Stimulated activated memory B cell treated with anti-CD40 and anti-IgM and Interleukin-4, amounts not matched to agents 10 μg/mL and 1 μg/mL and 100 μg/mL, for 72 hours (primary cell): ENCODE measurements around the gene GPR35.

Experiments used
- ATAC-seq: fragments of 150-1000 bp; cut with Tn5 transposase; 2 replicates; pipeline ENCODE4 v1.10.0; 2021
- H3K27ac Mint-ChIP-seq: one replicate; pipeline ENCODE4 v1.8.0; 2022; ENCODE audit warnings: mild to moderate bottlenecking, mixed read lengths
- H3K27me3 Mint-ChIP-seq: one replicate; pipeline ENCODE4 v1.8.0; 2022; ENCODE audit warnings: mixed read lengths
- H3K36me3 Mint-ChIP-seq: one replicate; pipeline ENCODE4 v1.8.0; 2022; ENCODE audit warnings: mixed read lengths
- H3K4me1 Mint-ChIP-seq: one replicate; pipeline ENCODE4 v1.8.0; 2022; ENCODE audit warnings: mixed read lengths
- H3K4me3 Mint-ChIP-seq: one replicate; pipeline ENCODE4 v1.8.0; 2022; ENCODE audit warnings: mild to moderate bottlenecking, moderate library complexity, mixed read lengths
- H3K9me3 Mint-ChIP-seq: one replicate; pipeline ENCODE4 v1.8.0; 2022; ENCODE audit warnings: mixed read lengths

The GPR35 gene

GRCh38 chr2:240635121-240635997, 10.1 kb downstream of the GPR35 start:
- Mint-ChIP-seq H3K4me3 (no peak overlapping the region), H3K36me3 (peaks cover 18% of the 10 kb centered on the region), H3K4me1 (no peaks in the 10 kb centered on the region), H3K9me3 (peaks cover 20% of the 10 kb centered on the region), H3K27me3 (peaks cover 24% of the 10 kb centered on the region), H3K27ac (no peak overlapping the region)
- ATAC-seq, result peak; percentile 17

- Mint-ChIP-seq H3K27me3 (peaks cover 24% of the 10 kb centered on the region), H3K4me3 (no peak overlapping the region), H3K36me3 (peaks cover 12% of the 10 kb centered on the region), H3K9me3 (peaks cover 20% of the 10 kb centered on the region), H3K4me1 (no peaks in the 10 kb centered on the region), H3K27ac (no peak overlapping the region)
- peak; percentile 6 for ATAC-seq
Measured at GRCh38 chr2:240635998-240636547, 10.8 kb downstream of the GPR35 start.

GRCh38 chr2:240636563-240637115, 11.4 kb downstream of the GPR35 start:
- Mint-ChIP-seq H3K9me3 (peaks cover 20% of the 10 kb centered on the region), H3K4me1 (no peaks in the 10 kb centered on the region), H3K27me3 (peaks cover 24% of the 10 kb centered on the region), H3K36me3 (peaks cover 10% of the 10 kb centered on the region), H3K27ac (no peak overlapping the region), H3K4me3 (no peak overlapping the region)
- peak; percentile 21 for ATAC-seq

- Mint-ChIP-seq H3K27me3 (peaks cover 24% of the 10 kb centered on the region), H3K36me3 (peaks cover 3% of the 10 kb centered on the region), H3K9me3 (peaks cover 20% of the 10 kb centered on the region), H3K4me3 (no peak overlapping the region), H3K27ac (no peak overlapping the region), H3K4me1 (no peaks in the 10 kb centered on the region)
- ATAC-seq, result no peak
Measured at GRCh38 chr2:240637116-240637900, 12.0 kb downstream of the GPR35 start.

GRCh38 chr2:240637901-240638345, 12.6 kb downstream of the GPR35 start:
- no peaks in the 10 kb centered on the region for H3K36me3 Mint-ChIP-seq
- no peak for ATAC-seq
- H3K4me1 Mint-ChIP-seq, result no peaks in the 10 kb centered on the region
- H3K27me3 Mint-ChIP-seq, result peaks cover 24% of the 10 kb centered on the region
- H3K27ac Mint-ChIP-seq, result no peak overlapping the region
- H3K9me3 Mint-ChIP-seq, result peaks cover 16% of the 10 kb centered on the region
- no peak overlapping the region for H3K4me3 Mint-ChIP-seq

GRCh38 chr2:240638512-240639160, 13.4 kb downstream of the GPR35 start:
- Mint-ChIP-seq H3K27ac (no peak overlapping the region), H3K27me3 (peaks cover 24% of the 10 kb centered on the region)

GRCh38 chr2:240639566-240639965, 14.3 kb downstream of the GPR35 start:
- peaks cover 7% of the 10 kb centered on the region for H3K9me3 Mint-ChIP-seq
- no peaks in the 10 kb centered on the region for H3K4me1 Mint-ChIP-seq
- no peak for ATAC-seq

More at GRCh38 chr2:240638512-240639160, 13.4 kb downstream of the GPR35 start:
- H3K36me3 Mint-ChIP-seq, result no peaks in the 10 kb centered on the region
- no peak for ATAC-seq
- H3K9me3 Mint-ChIP-seq, result peaks cover 8% of the 10 kb centered on the region
- H3K4me3 Mint-ChIP-seq, result no peak overlapping the region
- no peaks in the 10 kb centered on the region for H3K4me1 Mint-ChIP-seq

GRCh38 chr2:240640939-240641338, 15.7 kb downstream of the GPR35 start:
- no peaks in the 10 kb centered on the region for H3K36me3 Mint-ChIP-seq
- H3K27me3 Mint-ChIP-seq, result peaks cover 42% of the 10 kb centered on the region
- ATAC-seq, result no peak
- H3K4me3 Mint-ChIP-seq, result no peak overlapping the region
- no peak overlapping the region for H3K27ac Mint-ChIP-seq
- H3K4me1 Mint-ChIP-seq, result peaks cover under 1% of the 10 kb centered on the region
- H3K9me3 Mint-ChIP-seq, result peaks cover 3% of the 10 kb centered on the region

More at GRCh38 chr2:240639566-240639965, 14.3 kb downstream of the GPR35 start:
- Mint-ChIP-seq H3K27ac (no peak overlapping the region), H3K36me3 (no peaks in the 10 kb centered on the region), H3K4me3 (no peak overlapping the region), H3K27me3 (peaks cover 28% of the 10 kb centered on the region)

- Mint-ChIP-seq H3K27ac (no peak overlapping the region), H3K4me1 (peaks cover 7% of the 10 kb centered on the region), H3K36me3 (no peaks in the 10 kb centered on the region), H3K27me3 (peaks cover 41% of the 10 kb centered on the region), H3K4me3 (no peak overlapping the region), H3K9me3 (peaks cover 3% of the 10 kb centered on the region)
- ATAC-seq, result no peak
Measured at GRCh38 chr2:240642061-240642805, 17.0 kb downstream of the GPR35 start.

GRCh38 chr2:240642806-240643092, 17.5 kb downstream of the GPR35 start:
- peaks cover 7% of the 10 kb centered on the region for H3K4me1 Mint-ChIP-seq
- H3K9me3 Mint-ChIP-seq, result peaks cover 3% of the 10 kb centered on the region
- no peak overlapping the region for H3K4me3 Mint-ChIP-seq
- H3K27me3 Mint-ChIP-seq, result peaks cover 41% of the 10 kb centered on the region
- no peak overlapping the region for H3K27ac Mint-ChIP-seq
- H3K36me3 Mint-ChIP-seq, result no peaks in the 10 kb centered on the region
- ATAC-seq, result no peak

GRCh38 chr2:240643093-240643810, 18.0 kb downstream of the GPR35 start:
- Mint-ChIP-seq H3K9me3 (peaks cover 3% of the 10 kb centered on the region), H3K27me3 (peaks cover 41% of the 10 kb centered on the region), H3K4me1 (peaks cover 7% of the 10 kb centered on the region), H3K36me3 (no peaks in the 10 kb centered on the region), H3K4me3 (no peak overlapping the region), H3K27ac (no peak overlapping the region)
- ATAC-seq, result no peak

GRCh38 chr2:240643811-240644150, 18.5 kb downstream of the GPR35 start:
- Mint-ChIP-seq H3K4me1 (peaks cover 7% of the 10 kb centered on the region), H3K4me3 (no peak overlapping the region), H3K9me3 (peaks cover 3% of the 10 kb centered on the region), H3K36me3 (no peaks in the 10 kb centered on the region), H3K27ac (no peak overlapping the region), H3K27me3 (peaks cover 42% of the 10 kb centered on the region)
- ATAC-seq, result no peak

GRCh38 chr2:240644171-240644651, 18.9 kb downstream of the GPR35 start:
- Mint-ChIP-seq H3K9me3 (peaks cover 3% of the 10 kb centered on the region), H3K4me3 (no peak overlapping the region), H3K36me3 (no peaks in the 10 kb centered on the region), H3K27me3 (peaks cover 47% of the 10 kb centered on the region), H3K4me1 (peaks cover 7% of the 10 kb centered on the region), H3K27ac (no peak overlapping the region)
- no peak for ATAC-seq

GRCh38 chr2:240644859-240645301, 19.6 kb downstream of the GPR35 start:
- H3K27ac Mint-ChIP-seq, result no peak overlapping the region
- H3K9me3 Mint-ChIP-seq, result peaks cover under 1% of the 10 kb centered on the region
- H3K4me3 Mint-ChIP-seq, result no peak overlapping the region
- no peaks in the 10 kb centered on the region for H3K36me3 Mint-ChIP-seq
- H3K4me1 Mint-ChIP-seq, result peaks cover 7% of the 10 kb centered on the region
- peaks cover 53% of the 10 kb centered on the region for H3K27me3 Mint-ChIP-seq
- no peak for ATAC-seq
